Left ventricle myocardium inferior (tissue), 1 donor: ENCODE data around the gene ARHGAP23. TPM values are rescaled to one million over a fixed set of nuclear protein-coding genes. Genes with fewer than 3 reads are reported as not detected.
A peak's percentile ranks its signal among the peaks of the same experiment; 100 is the strongest.
"Not testable (repeated sequence)": the region's sequence is repeated elsewhere in the genome, so short reads cannot be mapped to it uniquely, and the experiment has no call there.

ENCODE experiments used
- DNase-seq: peaks from one replicate; pipeline ENCODE4 v3.0.0-alpha.2; 2020
- H3K27ac ChIP-seq: fragments of 200-600 bp; replicated peaks from 2 replicates; pipeline ENCODE4 v1.8.0; 2021
- H3K27me3 ChIP-seq: fragments of 200-600 bp; 2 replicates; pipeline ENCODE4 v1.8.0; 2021; ENCODE audit warnings: low read depth
- H3K36me3 ChIP-seq: fragments of 200-600 bp; 2 replicates; pipeline ENCODE4 v1.8.0; 2021
- H3K4me1 ChIP-seq: fragments of 200-600 bp; 2 replicates; pipeline ENCODE4 v1.8.0; 2021
- H3K4me3 ChIP-seq: fragments of 200-600 bp; 2 replicates; pipeline ENCODE4 v1.8.0; 2021; ENCODE audit warnings: mild to moderate bottlenecking, moderate library complexity
- H3K9me3 ChIP-seq: fragments of 200-600 bp; replicated peaks from 2 replicates; pipeline ENCODE4 v1.8.0; 2021
- intact Hi-C: fragments of 100-400 bp; cut with micrococcal nuclease; formaldehyde crosslinking; loops from one replicate; pipeline ENCODE4 v1.11.0; 2022
- total RNA-seq: library from RNA; stranded (reverse); fragmentation: NEBNext Ultra II Directional; extraction: Animal tissue kit (Norgen Biotek cat#: 25700); gene quantifications from one replicate; pipeline ENCODE4 v1.2.1, GENCODE V29; 2021
- TF ChIP-seq, protein P1 (sequence below): fragments of 200-600 bp; IDR thresholded peaks from 2 replicates; pipeline ENCODE4 v1.8.0; 2021; ENCODE audit warnings: antibody characterized with exemption, mild to moderate bottlenecking, borderline replicate concordance
- donor health status: DM: no; HTN: yes; CAD: no; lungs with severe emphysema.

The ARHGAP23 gene
- total RNA-seq, 1 donor from 2014 or later = 60.8 TPM

- Histone ChIP-seq H3K4me3 (peak overlapping the region; percentile 67), H3K27ac (peak overlapping the region; percentile 95), H3K36me3 (peaks cover 58% of the 10 kb centered on the region), H3K4me1 (peaks cover 98% of the 10 kb centered on the region), H3K9me3 (no peaks in the 10 kb centered on the region), H3K27me3 (no peaks in the 10 kb centered on the region)
- intact Hi-C loops = no loop called here
- DNase-seq = peak; percentile 72
- TF ChIP-seq, protein P1, sequence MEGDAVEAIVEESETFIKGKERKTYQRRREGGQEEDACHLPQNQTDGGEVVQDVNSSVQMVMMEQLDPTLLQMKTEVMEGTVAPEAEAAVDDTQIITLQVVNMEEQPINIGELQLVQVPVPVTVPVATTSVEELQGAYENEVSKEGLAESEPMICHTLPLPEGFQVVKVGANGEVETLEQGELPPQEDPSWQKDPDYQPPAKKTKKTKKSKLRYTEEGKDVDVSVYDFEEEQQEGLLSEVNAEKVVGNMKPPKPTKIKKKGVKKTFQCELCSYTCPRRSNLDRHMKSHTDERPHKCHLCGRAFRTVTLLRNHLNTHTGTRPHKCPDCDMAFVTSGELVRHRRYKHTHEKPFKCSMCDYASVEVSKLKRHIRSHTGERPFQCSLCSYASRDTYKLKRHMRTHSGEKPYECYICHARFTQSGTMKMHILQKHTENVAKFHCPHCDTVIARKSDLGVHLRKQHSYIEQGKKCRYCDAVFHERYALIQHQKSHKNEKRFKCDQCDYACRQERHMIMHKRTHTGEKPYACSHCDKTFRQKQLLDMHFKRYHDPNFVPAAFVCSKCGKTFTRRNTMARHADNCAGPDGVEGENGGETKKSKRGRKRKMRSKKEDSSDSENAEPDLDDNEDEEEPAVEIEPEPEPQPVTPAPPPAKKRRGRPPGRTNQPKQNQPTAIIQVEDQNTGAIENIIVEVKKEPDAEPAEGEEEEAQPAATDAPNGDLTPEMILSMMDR = no peak
Observed at GRCh38 chr17:38465391-38466345, 37.4 kb downstream of the ARHGAP23 start.

- peaks cover 96% of the 10 kb centered on the region for H3K4me1 ChIP-seq
Observed at GRCh38 chr17:38466346-38467315, 38.4 kb downstream of the ARHGAP23 start.

GRCh38 chr17:38467491-38467890, 39.2 kb downstream of the ARHGAP23 start:
- no peak overlapping the region for H3K4me3 ChIP-seq
- intact Hi-C loops = no loop called here
- H3K27me3 ChIP-seq = no peaks in the 10 kb centered on the region
- peaks cover 71% of the 10 kb centered on the region for H3K36me3 ChIP-seq
- peak overlapping the region; percentile 95 for H3K27ac ChIP-seq
- TF ChIP-seq, protein P1 = no peak
- no peak for DNase-seq
- H3K9me3 ChIP-seq = no peaks in the 10 kb centered on the region
- peaks cover 88% of the 10 kb centered on the region for H3K4me1 ChIP-seq

More at GRCh38 chr17:38466346-38467315, 38.4 kb downstream of the ARHGAP23 start:
- TF ChIP-seq, protein P1 = no peak
- H3K27me3 ChIP-seq = no peaks in the 10 kb centered on the region
- peaks cover 62% of the 10 kb centered on the region for H3K36me3 ChIP-seq
- H3K4me3 ChIP-seq = peak overlapping the region; percentile 67
- intact Hi-C loops = no loop called here
- peak overlapping the region; percentile 95 for H3K27ac ChIP-seq
- H3K9me3 ChIP-seq = no peaks in the 10 kb centered on the region
- peak; percentile 42 for DNase-seq

- Histone ChIP-seq H3K27me3 (no peaks in the 10 kb centered on the region), H3K36me3 (peaks cover 82% of the 10 kb centered on the region), H3K9me3 (no peaks in the 10 kb centered on the region), H3K27ac (no peak overlapping the region), H3K4me3 (no peak overlapping the region), H3K4me1 (peaks cover 69% of the 10 kb centered on the region)
- intact Hi-C loops = no loop called here
- TF ChIP-seq, protein P1 = no peak
- no peak for DNase-seq
Observed at GRCh38 chr17:38469875-38470274, 41.6 kb downstream of the ARHGAP23 start.

DNA sequence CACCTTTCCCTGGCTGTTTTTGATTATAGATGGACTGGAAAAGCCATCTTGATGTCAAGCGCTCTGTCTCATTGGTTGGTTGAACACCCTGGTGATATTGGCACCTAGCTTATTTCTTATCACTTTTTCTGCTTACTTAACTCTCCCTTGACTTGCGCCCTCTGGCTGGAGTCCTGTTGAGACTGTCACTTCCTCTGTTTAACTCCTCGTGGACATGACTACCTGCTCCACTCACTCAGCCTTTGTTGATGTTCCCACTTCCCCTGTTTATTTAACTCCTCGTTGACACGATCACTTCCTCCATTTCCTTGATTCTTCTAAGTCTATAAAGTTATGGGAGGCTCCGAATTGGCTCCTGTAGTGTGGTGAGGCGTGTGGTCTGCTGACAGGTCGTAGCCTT, 43.0 kb downstream of the ARHGAP23 start:
- H3K9me3 ChIP-seq, intact Hi-C loops, H3K4me3 ChIP-seq, H3K27me3 ChIP-seq, H3K27ac ChIP-seq, DNase-seq: not testable (repeated sequence)
- H3K4me1 ChIP-seq = peaks cover 55% of the 10 kb centered on the region
- peaks cover 95% of the 10 kb centered on the region for H3K36me3 ChIP-seq
- TF ChIP-seq, protein P1 = peak; percentile 16
